ENCODE results near the gene VPS29.
"Not testable (repeated sequence)": the region's sequence is repeated elsewhere in the genome, so short reads cannot be mapped to it uniquely, and the experiment has no call there.

Gene VPS29

GRCh38 chr12:110520876-110521712 is 19.2 kb upstream of the VPS29 start:
- DNase-seq (ENCODE audit: low read depth), result not testable (repeated sequence)

GRCh38 chr12:110518014-110518413 is 16.1 kb upstream of the VPS29 start:
- DNase-seq (ENCODE audit: low read depth), result not testable (repeated sequence)

- DNase-seq (ENCODE audit: low read depth), result no peak
Measured at GRCh38 chr12:110516995-110517394, 15.1 kb upstream of the VPS29 start.

GRCh38 chr12:110514363-110514762 is 12.5 kb upstream of the VPS29 start:
- no peak for DNase-seq (ENCODE audit: low read depth)

- DNase-seq (ENCODE audit: low read depth), result no peak
Measured at GRCh38 chr12:110513842-110514241, 11.9 kb upstream of the VPS29 start.

GRCh38 chr12:110508071-110508586 is 6.2 kb upstream of the VPS29 start:
- no peak for DNase-seq (ENCODE audit: low read depth)

GRCh38 chr12:110505332-110505731 is 3.4 kb upstream of the VPS29 start:
- no peak for DNase-seq (ENCODE audit: low read depth)

GRCh38 chr12:110503432-110503831 is 1.5 kb upstream of the VPS29 start:
- DNase-seq (ENCODE audit: low read depth), result no peak

- peak; percentile 8 for DNase-seq (ENCODE audit: low read depth)
Measured at GRCh38 chr12:110501399-110501751, 536 bp downstream of the VPS29 start.

GRCh38 chr12:110498984-110499706 is 2.8 kb downstream of the VPS29 start:
- no peak for DNase-seq (ENCODE audit: low read depth)

GRCh38 chr12:110475426-110475825 is 26.5 kb downstream of the VPS29 start:
- DNase-seq (ENCODE audit: low read depth), result no peak

GRCh38 chr12:110468214-110469048 is 33.5 kb downstream of the VPS29 start, which contains the start of the genes FAM216A and GPN3:
TSS of gene FAM216A (plus strand) at chr12:110468845. CDS start at chr12:110468876, 31 bp downstream.
TSS of gene GPN3 (minus strand) at chr12:110468257. CDS start at chr12:110468203, 54 bp downstream.
- DNase-seq (ENCODE audit: low read depth), result peak; percentile 97

- no peak for DNase-seq (ENCODE audit: low read depth)
Measured at GRCh38 chr12:110467847-110468213, 34.1 kb downstream of the VPS29 start.

GRCh38 chr12:110466791-110467190 is 35.1 kb downstream of the VPS29 start:
- DNase-seq (ENCODE audit: low read depth), result no peak

- DNase-seq (ENCODE audit: low read depth), result not testable (repeated sequence)
Measured at GRCh38 chr12:110465765-110466164, 36.1 kb downstream of the VPS29 start.

- DNase-seq (ENCODE audit: low read depth), result no peak
Measured at GRCh38 chr12:110465024-110465423, 36.9 kb downstream of the VPS29 start.

- DNase-seq (ENCODE audit: low read depth), result not testable (repeated sequence)
Measured at GRCh38 chr12:110461189-110461588, 40.7 kb downstream of the VPS29 start.

GRCh38 chr12:110458756-110459155 is 43.2 kb downstream of the VPS29 start:
- no peak for DNase-seq (ENCODE audit: low read depth)

GRCh38 chr12:110453569-110454296 is 48.2 kb downstream of the VPS29 start:
- no peak for DNase-seq (ENCODE audit: low read depth)

- DNase-seq (ENCODE audit: low read depth), result no peak
Measured at GRCh38 chr12:110451263-110451662, 50.6 kb downstream of the VPS29 start.

GRCh38 chr12:110449799-110450497 is 52.0 kb downstream of the VPS29 start, which contains the start of gene ARPC3:
TSS of gene ARPC3 (minus strand) at chr12:110450337. CDS start at chr12:110450260, 77 bp downstream.
- DNase-seq (ENCODE audit: low read depth), result peak; percentile 92

All from fibroblast of the conjunctiva (primary cell).